ENCODE results near the gene CCM2.

CCM2 gene

DNA sequence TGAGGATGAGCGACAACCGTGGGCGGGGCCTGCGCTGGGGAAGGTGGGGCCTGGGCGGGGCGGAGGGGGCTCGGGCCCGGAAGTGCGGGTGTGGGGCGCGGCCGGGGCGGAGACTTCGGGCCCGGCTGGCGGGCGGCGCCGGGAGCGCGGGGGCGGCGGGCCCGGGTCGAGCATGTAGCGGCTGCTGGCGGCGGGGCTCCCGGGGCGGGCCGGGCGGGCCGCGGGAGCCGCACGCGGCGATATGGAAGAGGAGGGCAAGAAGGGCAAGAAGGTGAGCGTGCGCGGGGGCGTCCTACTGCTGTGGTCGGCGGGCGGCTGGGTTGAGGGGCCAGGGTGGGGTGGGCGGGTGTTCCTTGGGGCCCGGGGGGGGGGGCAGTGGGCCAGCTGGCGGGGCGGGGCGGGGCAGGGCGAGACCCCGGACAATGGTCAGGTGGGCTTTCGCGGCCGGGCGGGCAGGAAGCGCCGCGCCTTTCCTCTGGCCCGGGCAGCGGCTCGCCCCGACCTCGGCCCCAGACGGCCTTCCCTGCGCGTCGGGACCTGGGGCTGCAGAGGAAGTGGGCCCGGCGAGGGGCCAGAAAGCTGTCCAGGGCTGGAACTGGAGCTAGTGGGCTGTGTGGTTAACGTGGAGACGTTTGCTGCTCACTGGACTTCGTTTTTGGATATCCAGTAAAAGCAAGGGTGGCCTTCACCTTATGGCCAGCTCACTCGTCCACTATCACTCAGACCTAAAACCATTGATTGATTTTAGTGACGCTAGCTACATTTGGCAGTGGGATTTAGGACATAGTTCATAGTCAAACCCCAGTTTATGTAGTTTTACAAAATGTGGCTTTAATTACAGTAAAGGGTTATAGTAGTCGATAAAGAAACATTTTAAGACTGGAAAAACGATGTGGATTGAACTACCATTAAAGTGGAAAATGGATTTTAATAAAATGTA, at the start of gene CCM2:
TSS of gene CCM2 (plus strand) at position 109 of the 940 bp plus-strand sequence. CDS start at position 242, 133 bp downstream.
- no peak for DNase-seq (ENCODE audit: low spot score)

DNA sequence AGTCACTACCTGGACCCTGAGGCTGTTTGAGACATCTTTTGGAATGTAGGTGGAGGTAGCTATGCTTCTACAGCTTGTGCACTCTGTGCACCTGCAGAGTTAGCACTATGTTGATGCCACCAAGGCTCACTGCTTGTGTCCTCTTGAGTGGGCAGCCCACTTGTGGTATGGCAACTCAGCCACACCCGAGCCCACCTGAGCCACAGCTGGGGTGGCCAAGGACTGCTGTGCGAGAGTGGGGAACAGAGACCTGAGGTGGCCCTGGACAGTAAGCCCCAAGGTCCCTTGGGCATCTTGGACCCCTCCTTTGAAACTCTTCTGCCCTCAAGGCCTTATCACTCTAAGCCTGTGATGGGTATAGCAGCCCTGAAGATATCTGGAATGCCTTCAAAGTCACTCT, 46.8 kb upstream of the CCM2 start:
- no peak for DNase-seq (ENCODE audit: low spot score)

DNA sequence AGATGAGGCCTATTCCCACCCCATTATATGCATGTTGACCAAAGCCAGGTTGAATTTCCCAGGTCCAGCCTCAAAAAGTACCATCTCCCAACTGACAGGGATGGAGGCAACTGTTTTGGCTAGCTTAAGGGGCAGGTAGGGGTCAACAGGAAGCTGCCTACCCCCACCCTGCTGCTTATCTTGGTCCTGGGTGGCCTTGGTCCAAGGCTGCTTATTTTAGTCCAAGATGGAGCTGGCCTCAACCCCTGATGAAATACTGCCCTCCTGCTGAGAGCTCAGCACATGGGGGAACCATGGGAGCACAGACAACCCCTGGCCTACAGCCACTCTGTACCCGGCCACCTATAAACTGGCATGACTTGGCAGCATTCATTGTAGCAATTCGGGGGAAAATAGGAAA, 44.3 kb upstream of the CCM2 start:
- DNase-seq (ENCODE audit: low spot score) = no peak

- no peak for DNase-seq (ENCODE audit: low spot score)
Observed at GRCh38 chr7:44956157-44956766, 43.7 kb upstream of the CCM2 start.

DNA sequence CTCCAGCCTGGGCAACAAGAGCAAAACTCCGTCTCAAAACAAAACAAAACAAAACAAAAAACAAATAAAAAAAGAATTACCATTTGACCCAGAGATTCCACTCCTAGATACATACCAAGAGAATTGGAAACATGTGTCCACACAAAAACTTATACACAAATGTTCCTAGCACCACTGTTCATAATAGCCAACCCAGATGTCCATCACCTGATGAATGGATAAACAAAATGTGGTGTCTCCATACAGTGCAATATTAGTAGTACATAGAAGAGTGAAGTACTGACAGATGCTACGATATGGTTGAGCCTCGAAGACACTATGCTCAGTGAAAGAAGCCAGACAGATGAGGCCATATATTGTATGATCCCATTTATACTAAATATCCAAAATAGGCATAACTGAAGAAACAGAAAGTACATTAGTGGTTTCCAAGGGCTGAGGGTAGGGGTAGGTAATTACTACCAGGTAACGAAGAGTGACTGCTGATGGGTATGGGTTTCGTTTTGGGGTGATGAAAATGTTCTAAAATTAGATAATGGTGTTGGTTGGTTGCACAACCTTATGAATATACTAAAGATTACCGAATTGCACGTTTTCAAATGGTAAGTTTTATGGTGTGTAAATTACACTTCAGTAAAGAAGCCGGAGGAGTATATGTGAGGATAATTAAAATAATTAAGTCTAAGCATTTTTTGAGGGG, 41.2 kb upstream of the CCM2 start:
- DNase-seq (ENCODE audit: low spot score) = no peak

DNA sequence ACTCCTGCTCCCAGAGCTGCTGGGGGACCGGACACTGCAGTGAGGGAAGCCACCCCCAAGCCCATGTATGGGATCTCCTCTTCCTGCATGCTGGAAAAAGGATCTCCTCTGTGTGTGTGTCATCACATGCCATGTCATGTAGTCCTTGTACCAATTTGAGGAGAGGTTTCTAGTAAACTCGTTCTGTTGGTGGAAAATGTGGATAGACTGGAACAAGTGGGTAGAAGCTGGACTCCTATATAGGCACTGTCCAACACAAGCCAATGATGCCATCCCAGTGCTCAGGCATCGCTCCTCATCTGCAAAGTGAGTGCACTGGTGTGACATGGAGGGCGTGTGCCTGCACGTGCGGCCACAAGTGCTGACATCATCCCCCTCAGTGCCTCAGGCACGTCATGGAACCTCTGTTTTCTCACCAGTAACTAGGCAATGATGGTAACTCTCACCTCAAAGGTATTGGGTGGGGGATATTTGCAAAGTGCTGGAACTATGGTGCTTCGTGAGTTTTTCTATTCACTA, 40.5 kb upstream of the CCM2 start:
- no peak for DNase-seq (ENCODE audit: low spot score)

- DNase-seq (ENCODE audit: low spot score) = no peak
Observed at GRCh38 chr7:44960011-44960580, 39.9 kb upstream of the CCM2 start.

GRCh38 chr7:44961844-44962482, 38.0 kb upstream of the CCM2 start:
- no peak for DNase-seq (ENCODE audit: low spot score)

DNA sequence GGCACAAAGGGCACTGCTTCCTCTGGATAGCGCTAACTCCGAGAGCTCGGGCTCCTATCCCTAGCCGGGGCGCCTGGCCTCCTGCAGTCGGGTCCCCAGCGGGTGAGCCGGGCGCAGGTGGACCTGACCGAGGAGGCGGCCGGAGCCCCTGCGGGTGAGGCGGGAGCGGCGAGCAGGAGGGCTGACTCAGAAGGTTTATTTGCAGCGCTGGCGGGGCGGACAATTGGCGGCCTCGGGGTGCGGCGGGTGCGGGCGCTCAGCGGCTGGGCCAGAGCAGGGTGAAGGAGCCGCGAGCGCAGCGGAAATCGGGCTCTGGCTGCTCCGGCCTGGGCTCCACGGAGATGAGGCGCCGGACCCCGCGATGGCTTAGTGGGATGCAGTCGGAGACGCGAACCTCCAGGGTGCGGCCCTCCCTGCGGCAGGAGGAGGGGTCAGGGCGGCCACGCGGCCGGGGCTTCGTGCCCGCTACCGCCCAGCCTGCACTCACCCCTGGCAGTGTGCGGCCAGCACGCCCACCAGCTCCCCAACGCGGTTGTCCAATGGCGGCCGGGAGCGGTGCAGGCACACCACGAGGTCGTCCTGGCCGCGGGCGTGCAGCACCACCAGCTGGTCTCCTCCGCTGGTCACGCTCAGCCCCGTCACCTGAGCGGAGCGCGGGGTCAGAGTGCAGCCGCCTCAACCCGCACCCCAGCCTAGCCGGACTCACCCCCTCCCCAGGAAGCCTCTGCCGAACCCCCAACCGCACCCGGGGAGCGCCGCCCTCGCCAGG, 37.3 kb upstream of the CCM2 start:
- no peak for DNase-seq (ENCODE audit: low spot score)

- no peak for DNase-seq (ENCODE audit: low spot score)
Observed at GRCh38 chr7:44963364-44964290, 36.4 kb upstream of the CCM2 start.

DNA sequence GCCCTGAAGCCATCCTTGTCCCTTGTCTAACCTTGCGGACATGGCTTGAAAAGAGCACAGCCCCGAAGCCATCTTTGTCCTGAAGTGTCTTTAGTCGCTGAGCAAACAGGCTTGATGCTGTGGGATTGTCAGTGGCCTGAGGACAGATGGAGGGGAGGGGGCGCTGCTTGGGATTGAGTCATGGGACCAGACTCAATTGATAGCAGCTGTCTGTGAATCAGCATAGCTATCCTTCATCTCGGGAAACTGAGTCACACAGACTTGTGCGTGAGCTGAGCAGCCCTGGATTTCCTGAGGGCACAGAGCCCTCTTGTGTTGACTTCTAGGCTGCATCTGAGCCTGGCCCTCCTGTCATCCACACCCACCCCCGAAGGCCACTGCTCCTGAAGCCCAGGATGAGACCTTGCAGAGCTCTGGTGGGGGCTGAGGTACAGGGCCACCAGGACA, 35.6 kb upstream of the CCM2 start:
- no peak for DNase-seq (ENCODE audit: low spot score)

DNA sequence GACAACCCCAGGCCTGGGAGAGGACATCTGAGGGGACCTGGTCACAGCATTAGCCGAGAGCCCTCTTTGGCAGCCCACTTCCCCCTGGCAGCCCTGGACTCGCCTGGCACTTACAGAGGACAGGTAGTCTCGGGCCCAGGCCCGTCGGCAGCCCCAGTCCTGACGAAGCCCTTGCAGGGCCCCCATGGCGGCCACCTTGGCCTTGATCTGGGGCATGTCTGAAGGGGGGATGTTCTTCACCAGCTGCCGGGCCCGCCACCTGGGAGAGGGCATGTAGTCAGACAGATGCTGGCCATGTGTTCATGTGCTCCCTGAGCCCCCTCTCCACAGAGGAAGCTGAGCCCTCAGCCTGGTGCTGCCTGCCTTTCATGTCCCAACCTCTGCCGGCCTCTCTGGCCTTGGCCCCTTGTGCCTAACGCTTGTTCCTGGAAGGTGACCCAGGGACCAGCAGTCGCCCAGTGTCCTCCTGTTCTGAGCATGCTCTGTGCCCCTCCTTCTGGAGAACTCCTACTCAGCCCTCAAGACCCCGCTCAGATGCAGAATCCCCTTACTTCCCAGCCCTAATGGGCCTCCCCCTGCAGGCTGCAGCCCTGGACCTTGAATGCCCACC, 35.1 kb upstream of the CCM2 start:
- no peak for DNase-seq (ENCODE audit: low spot score)

DNA sequence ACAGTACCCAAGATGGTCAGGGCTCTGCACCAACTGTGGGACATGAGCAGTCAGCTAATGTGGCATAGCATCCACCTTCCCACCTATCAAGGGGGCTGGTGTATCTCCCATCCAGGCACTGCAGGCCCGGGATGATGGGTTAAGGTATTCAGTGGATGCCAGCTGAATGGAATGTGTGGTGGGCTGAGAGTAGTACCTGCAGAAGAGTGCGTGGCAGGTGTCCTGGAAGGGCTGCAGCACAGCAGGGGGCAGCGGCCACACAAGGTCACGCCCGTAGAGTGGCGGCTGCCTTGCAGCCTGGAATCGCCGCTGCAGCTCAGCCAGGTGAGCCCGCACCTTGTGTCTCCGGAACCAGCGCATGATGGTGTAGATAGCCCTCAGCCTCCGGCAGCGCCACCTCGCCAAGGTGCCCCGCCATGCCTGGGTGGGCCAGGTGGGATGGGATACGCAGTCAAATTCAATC, 34.5 kb upstream of the CCM2 start:
- DNase-seq (ENCODE audit: low spot score) = no peak

- DNase-seq (ENCODE audit: low spot score) = no peak
Observed at GRCh38 chr7:44965937-44966730, 33.9 kb upstream of the CCM2 start.

GRCh38 chr7:44966731-44967538, 33.1 kb upstream of the CCM2 start:
- DNase-seq (ENCODE audit: low spot score) = no peak

- no peak for DNase-seq (ENCODE audit: low spot score)
Observed at GRCh38 chr7:44967571-44968446, 32.2 kb upstream of the CCM2 start.
